ENCODE measurements around the gene OR6B3. TPM values are rescaled to one million over a fixed set of nuclear protein-coding genes. Genes with fewer than 3 reads are reported as not detected.

Gene OR6B3
- total RNA-seq, 2 donors from 2014 or later = not detected

GRCh38 chr2:239997686-239998409, 55.5 kb downstream of the OR6B3 start:
- DNase-seq (ENCODE audit: low spot score) = no peak
- Histone ChIP-seq H3K9me3 (no peaks in the 10 kb centered on the region), H3K4me1 (no peaks in the 10 kb centered on the region), H3K4me3 (no peak overlapping the region), H3K27me3 (no peaks in the 10 kb centered on the region), H3K27ac (no peak overlapping the region), H3K36me3 (peaks cover 51% of the 10 kb centered on the region)
- no peak for TF ChIP-seq CTCF (IDR thresholded peaks at IDR 0.05)

Other genes with a start within 250 kb of the OR6B3 start
- 100 to 1,000 TPM; 195 to 306 TPM for gene NDUFA10, start 28.2 kb downstream of the OR6B3 start, total RNA-seq
- not detected for gene OR6B2, start 23.1 kb downstream of the OR6B3 start, total RNA-seq
- gene COPS9, start 82.8 kb upstream of the OR6B3 start, total RNA-seq = 100 to 1,000 TPM; 232 to 243 TPM
- not detected for gene OTOS, start 87.1 kb upstream of the OR6B3 start, total RNA-seq